ENCODE measurements around the gene MMP7.

DNA sequence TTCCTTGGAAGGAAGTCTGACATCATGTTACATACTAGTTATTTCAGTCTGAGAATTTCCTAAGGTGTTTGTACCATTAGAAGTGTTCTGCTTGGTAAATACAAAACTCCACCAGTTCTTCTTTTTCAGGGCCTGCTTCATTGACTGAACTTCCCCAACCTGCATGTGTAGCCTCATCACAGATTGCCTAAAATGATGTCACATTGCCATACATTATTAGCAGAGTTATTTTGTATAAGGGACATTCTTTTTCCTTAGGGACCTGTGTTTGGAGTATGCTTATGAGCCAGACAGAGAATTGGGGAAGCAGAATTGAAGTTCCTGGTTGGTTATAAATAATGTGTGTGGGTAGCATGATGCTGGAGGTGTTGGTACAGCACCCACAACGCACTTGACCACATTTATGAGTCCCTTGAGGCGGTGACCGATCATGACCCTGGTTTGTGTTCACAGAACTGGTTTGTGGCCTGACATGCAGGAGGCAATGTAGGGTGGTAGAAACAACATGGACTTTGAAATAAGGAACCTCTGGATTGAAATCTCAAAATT, 16.4 kb upstream of the MMP7 start:
- TF ChIP-seq, protein P1, sequence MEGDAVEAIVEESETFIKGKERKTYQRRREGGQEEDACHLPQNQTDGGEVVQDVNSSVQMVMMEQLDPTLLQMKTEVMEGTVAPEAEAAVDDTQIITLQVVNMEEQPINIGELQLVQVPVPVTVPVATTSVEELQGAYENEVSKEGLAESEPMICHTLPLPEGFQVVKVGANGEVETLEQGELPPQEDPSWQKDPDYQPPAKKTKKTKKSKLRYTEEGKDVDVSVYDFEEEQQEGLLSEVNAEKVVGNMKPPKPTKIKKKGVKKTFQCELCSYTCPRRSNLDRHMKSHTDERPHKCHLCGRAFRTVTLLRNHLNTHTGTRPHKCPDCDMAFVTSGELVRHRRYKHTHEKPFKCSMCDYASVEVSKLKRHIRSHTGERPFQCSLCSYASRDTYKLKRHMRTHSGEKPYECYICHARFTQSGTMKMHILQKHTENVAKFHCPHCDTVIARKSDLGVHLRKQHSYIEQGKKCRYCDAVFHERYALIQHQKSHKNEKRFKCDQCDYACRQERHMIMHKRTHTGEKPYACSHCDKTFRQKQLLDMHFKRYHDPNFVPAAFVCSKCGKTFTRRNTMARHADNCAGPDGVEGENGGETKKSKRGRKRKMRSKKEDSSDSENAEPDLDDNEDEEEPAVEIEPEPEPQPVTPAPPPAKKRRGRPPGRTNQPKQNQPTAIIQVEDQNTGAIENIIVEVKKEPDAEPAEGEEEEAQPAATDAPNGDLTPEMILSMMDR (IDR thresholded peaks at IDR 0.05; ENCODE audit: low read depth, low read length, poor library complexity, severe bottlenecking), result no peak
- TF ChIP-seq EZH2phosphoT487 (IDR thresholded peaks at IDR 0.05; ENCODE audit: borderline replicate concordance, low read length), result no peak

Measured in DOHH2 (cell line).